ENCODE results near the gene GKN1. TPM values are rescaled to one million over a fixed set of nuclear protein-coding genes. Genes with fewer than 3 reads are reported as not detected.

The GKN1 gene
- total and polyA plus RNA-seq, 7 experiments from 2014 or later: not detected

- DNase-seq (no peak), ATAC-seq (peak; percentile 18)
- Histone ChIP-seq H3K36me3 (ENCODE audit: control insufficient read depth in 2 of 3, insufficient read depth in 3 of 3, low read length in 3 of 3) (no peaks in the 10 kb centered on the region), H3K9me3 (ENCODE audit: control insufficient read depth in 2 of 3, low read length in 3 of 3) (no peaks in the 10 kb centered on the region), H3K27me3 (ENCODE audit: control insufficient read depth in 2 of 2, insufficient read depth in 2 of 2, low read length in 2 of 2) (no peaks in the 10 kb centered on the region), H3K27ac (ENCODE audit: low read depth, low read length) (no peak overlapping the region), H3K4me1 (ENCODE audit: control insufficient read depth in 2 of 2, insufficient read depth in 2 of 2, low read length in 2 of 2) (no peaks in the 10 kb centered on the region), H3K4me3 (ENCODE audit: low read length) (no peak overlapping the region)
- POLR2A ChIA-PET: no interaction called here
- Mint-ChIP-seq H3K4me3 (no peak overlapping the region), H3K4me1 (no peaks in the 10 kb centered on the region), H3K9me3 (peaks cover 0 to 1% (median 0%) of the 10 kb centered on the region in 11 donors), H3K27ac (no peak overlapping the region), H3K36me3 (no peaks in the 10 kb centered on the region), H3K27me3 (peaks cover 5 to 49% (median 26%) of the 10 kb centered on the region in 5 donors)
- intact Hi-C loops (cut with micrococcal nuclease): no loop called here
- CTCF ChIA-PET: no interaction called here
These were observed 20.4 kb downstream of the GKN1 start for GRCh38 chr2:68994864-68995263.

- intact Hi-C loops (cut with micrococcal nuclease): no loop called here
- DNase-seq (no peak), ATAC-seq (no peak)
- Mint-ChIP-seq H3K4me1 (no peaks in the 10 kb centered on the region), H3K27me3 (peaks cover 5 to 43% (median 23%) of the 10 kb centered on the region in 5 donors), H3K36me3 (no peaks in the 10 kb centered on the region), H3K9me3 (peaks cover 0 to 5% (median 0%) of the 10 kb centered on the region in 11 donors), H3K27ac (no peak overlapping the region), H3K4me3 (no peak overlapping the region)
- POLR2A ChIA-PET: no interaction called here
- H3K27ac ChIP-seq (ENCODE audit: low read depth, low read length): no peak overlapping the region
- no peaks in the 10 kb centered on the region for H3K4me1 ChIP-seq (ENCODE audit: control insufficient read depth in 2 of 2, insufficient read depth in 2 of 2, low read length in 2 of 2)
- CTCF ChIA-PET: no interaction called here
- no peaks in the 10 kb centered on the region for H3K27me3 ChIP-seq (ENCODE audit: control insufficient read depth in 2 of 2, insufficient read depth in 2 of 2, low read length in 2 of 2)
- H3K4me3 ChIP-seq (ENCODE audit: low read length): no peak overlapping the region
- no peaks in the 10 kb centered on the region for H3K9me3 ChIP-seq (ENCODE audit: control insufficient read depth in 2 of 3, low read length in 3 of 3)
- H3K36me3 ChIP-seq (ENCODE audit: control insufficient read depth in 2 of 3, insufficient read depth in 3 of 3, low read length in 3 of 3): no peaks in the 10 kb centered on the region
These were observed 21.5 kb downstream of the GKN1 start for GRCh38 chr2:68995916-68996315.

GRCh38 chr2:68997401-68997800 lies 23.0 kb downstream of the GKN1 start:
- ATAC-seq: no peak
- DNase-seq: no peak
- Mint-ChIP-seq H3K27me3 (peaks cover 11 to 51% (median 31%) of the 10 kb centered on the region in 5 donors), H3K27ac (no peak overlapping the region), H3K4me1 (no peaks in the 10 kb centered on the region), H3K36me3 (peaks cover 0 to 10% (median 0%) of the 10 kb centered on the region in 5 donors), H3K4me3 (no peak overlapping the region), H3K9me3 (peaks cover 0 to 14% (median 10%) of the 10 kb centered on the region in 11 donors)
- ChIA-PET CTCF (no interaction called here), POLR2A (no interaction called here)
- Histone ChIP-seq H3K4me1 (ENCODE audit: control insufficient read depth in 2 of 2, insufficient read depth in 2 of 2, low read length in 2 of 2) (no peaks in the 10 kb centered on the region), H3K4me3 (ENCODE audit: low read length) (no peak overlapping the region), H3K27ac (ENCODE audit: low read depth, low read length) (no peak overlapping the region), H3K36me3 (ENCODE audit: control insufficient read depth in 2 of 3, insufficient read depth in 3 of 3, low read length in 3 of 3) (no peaks in the 10 kb centered on the region), H3K27me3 (ENCODE audit: control insufficient read depth in 2 of 2, insufficient read depth in 2 of 2, low read length in 2 of 2) (peaks cover 0 to 2% of the 10 kb centered on the region in 2 donors), H3K9me3 (ENCODE audit: control insufficient read depth in 2 of 3, low read length in 3 of 3) (no peaks in the 10 kb centered on the region)
- intact Hi-C loops (cut with micrococcal nuclease): no loop called here

GRCh38 chr2:69001879-69002278 lies 27.4 kb downstream of the GKN1 start:
- no peak for DNase-seq
- peaks cover 0 to 26% (median 17%) of the 10 kb centered on the region in 11 donors for H3K9me3 Mint-ChIP-seq
- H3K36me3 Mint-ChIP-seq: peaks cover 0 to 11% (median 6%) of the 10 kb centered on the region in 5 donors
- peaks cover 26 to 45% (median 31%) of the 10 kb centered on the region in 5 donors for H3K27me3 Mint-ChIP-seq
- Histone ChIP-seq H3K9me3 (ENCODE audit: control insufficient read depth in 2 of 3, low read length in 3 of 3) (no peaks in the 10 kb centered on the region), H3K27ac (ENCODE audit: low read depth, low read length) (no peak overlapping the region), H3K4me1 (ENCODE audit: control insufficient read depth in 2 of 2, insufficient read depth in 2 of 2, low read length in 2 of 2) (no peaks in the 10 kb centered on the region), H3K36me3 (ENCODE audit: control insufficient read depth in 2 of 3, insufficient read depth in 3 of 3, low read length in 3 of 3) (no peaks in the 10 kb centered on the region), H3K4me3 (ENCODE audit: low read length) (no peak overlapping the region), H3K27me3 (ENCODE audit: control insufficient read depth in 2 of 2, insufficient read depth in 2 of 2, low read length in 2 of 2) (peaks cover 0 to 2% of the 10 kb centered on the region in 2 donors)
- H3K27ac Mint-ChIP-seq: no peak overlapping the region
- intact Hi-C loops (cut with micrococcal nuclease): no loop called here
- ATAC-seq: no peak
- ChIA-PET CTCF (no interaction called here), POLR2A (no interaction called here)
- H3K4me1 Mint-ChIP-seq: no peaks in the 10 kb centered on the region
- no peak overlapping the region for H3K4me3 Mint-ChIP-seq

GRCh38 chr2:69003731-69004130 lies 29.3 kb downstream of the GKN1 start:
- DNase-seq (no peak), ATAC-seq (no peak)
- no peaks in the 10 kb centered on the region for H3K36me3 ChIP-seq (ENCODE audit: control insufficient read depth in 2 of 3, insufficient read depth in 3 of 3, low read length in 3 of 3)
- H3K4me3 ChIP-seq (ENCODE audit: low read length): no peak overlapping the region
- Mint-ChIP-seq H3K27ac (no peak overlapping the region), H3K36me3 (peaks cover 0 to 11% (median 6%) of the 10 kb centered on the region in 5 donors), H3K4me3 (no peak overlapping the region), H3K27me3 (peaks cover 20 to 50% (median 31%) of the 10 kb centered on the region in 5 donors), H3K9me3 (peaks cover 0 to 26% (median 17%) of the 10 kb centered on the region in 11 donors), H3K4me1 (no peaks in the 10 kb centered on the region)
- POLR2A ChIA-PET: no interaction called here
- no peak overlapping the region for H3K27ac ChIP-seq (ENCODE audit: low read depth, low read length)
- peaks cover 0 to 2% of the 10 kb centered on the region in 2 donors for H3K27me3 ChIP-seq (ENCODE audit: control insufficient read depth in 2 of 2, insufficient read depth in 2 of 2, low read length in 2 of 2)
- CTCF ChIA-PET: no interaction called here
- H3K9me3 ChIP-seq (ENCODE audit: control insufficient read depth in 2 of 3, low read length in 3 of 3): no peaks in the 10 kb centered on the region
- no peaks in the 10 kb centered on the region for H3K4me1 ChIP-seq (ENCODE audit: control insufficient read depth in 2 of 2, insufficient read depth in 2 of 2, low read length in 2 of 2)
- intact Hi-C loops (cut with micrococcal nuclease): no loop called here

- no peaks in the 10 kb centered on the region for H3K9me3 ChIP-seq (ENCODE audit: control insufficient read depth in 2 of 3, low read length in 3 of 3)
- intact Hi-C loops (cut with micrococcal nuclease): no loop called here
- CTCF ChIA-PET: no interaction called here
- POLR2A ChIA-PET: no interaction called here
- H3K4me1 Mint-ChIP-seq: no peaks in the 10 kb centered on the region
- no peaks in the 10 kb centered on the region for H3K4me1 ChIP-seq (ENCODE audit: control insufficient read depth in 2 of 2, insufficient read depth in 2 of 2, low read length in 2 of 2)
- H3K27ac ChIP-seq (ENCODE audit: low read depth, low read length): no peak overlapping the region
- ATAC-seq: no peak
- DNase-seq: no peak
- peaks cover 0 to 17% (median 12%) of the 10 kb centered on the region in 11 donors for H3K9me3 Mint-ChIP-seq
- peaks cover 0 to 5% of the 10 kb centered on the region in 2 donors for H3K27me3 ChIP-seq (ENCODE audit: control insufficient read depth in 2 of 2, insufficient read depth in 2 of 2, low read length in 2 of 2)
- no peak overlapping the region for H3K27ac Mint-ChIP-seq
- peaks cover 11 to 41% (median 31%) of the 10 kb centered on the region in 5 donors for H3K27me3 Mint-ChIP-seq
- no peak overlapping the region for H3K4me3 Mint-ChIP-seq
- peaks cover 0 to 10% (median 3%) of the 10 kb centered on the region in 5 donors for H3K36me3 Mint-ChIP-seq
- no peaks in the 10 kb centered on the region for H3K36me3 ChIP-seq (ENCODE audit: control insufficient read depth in 2 of 3, insufficient read depth in 3 of 3, low read length in 3 of 3)
- H3K4me3 ChIP-seq (ENCODE audit: low read length): no peak overlapping the region
These were observed 32.7 kb downstream of the GKN1 start for GRCh38 chr2:69007169-69007568.

- H3K4me3 ChIP-seq (ENCODE audit: low read length): no peak overlapping the region
- CTCF ChIA-PET: no interaction called here
- H3K36me3 ChIP-seq (ENCODE audit: control insufficient read depth in 2 of 3, insufficient read depth in 3 of 3, low read length in 3 of 3): no peaks in the 10 kb centered on the region
- Mint-ChIP-seq H3K36me3 (peaks cover 0 to 10% (median 0%) of the 10 kb centered on the region in 5 donors), H3K4me1 (peaks cover 2 to 3% (median 2%) of the 10 kb centered on the region in 7 donors), H3K9me3 (peaks cover 0 to 13% (median 8%) of the 10 kb centered on the region in 11 donors), H3K4me3 (no peak overlapping the region), H3K27ac (no peak overlapping the region), H3K27me3 (peaks cover 11 to 45% (median 30%) of the 10 kb centered on the region in 5 donors)
- H3K4me1 ChIP-seq (ENCODE audit: control insufficient read depth in 2 of 2, insufficient read depth in 2 of 2, low read length in 2 of 2): no peaks in the 10 kb centered on the region
- H3K9me3 ChIP-seq (ENCODE audit: control insufficient read depth in 2 of 3, low read length in 3 of 3): no peaks in the 10 kb centered on the region
- no peak overlapping the region for H3K27ac ChIP-seq (ENCODE audit: low read depth, low read length)
- POLR2A ChIA-PET: no interaction called here
- no peak for ATAC-seq
- no peak for DNase-seq
- peaks cover 0 to 6% of the 10 kb centered on the region in 2 donors for H3K27me3 ChIP-seq (ENCODE audit: control insufficient read depth in 2 of 2, insufficient read depth in 2 of 2, low read length in 2 of 2)
- intact Hi-C loops (cut with micrococcal nuclease): no loop called here
These were observed 33.2 kb downstream of the GKN1 start for GRCh38 chr2:69007603-69008002.

All from naive thymus-derived CD4-positive, alpha-beta T cell (primary cell).